ENCODE data around the gene COX14. TPM values are rescaled to one million over a fixed set of nuclear protein-coding genes. Genes with fewer than 3 reads are reported as not detected.

COX14 gene
- 10 to 100 TPM in 10 of 12 donors, not detected in 2; 20.9 to 46.7 (median 38.2) TPM for polyA plus RNA-seq (ENCODE audit: insufficient read length in 12 of 12)
- long read RNA-seq, donor 1, transcript COX14-203 (2 exons, 739 nt) = major isoform, 74 of 86 reads
- long read RNA-seq, donor 1, partial matches to known transcripts = 11 of 86 reads
- long read RNA-seq, donor 1, other reads (novel, unspliced or antisense) = 0 of 86 reads
- long read RNA-seq, donor 2, transcript COX14-203 (2 exons, 739 nt) = major isoform, 52 of 64 reads
- long read RNA-seq, donor 2, partial matches to known transcripts = 12 of 64 reads
- long read RNA-seq, donor 2, other reads (novel, unspliced or antisense) = 0 of 64 reads
- long read RNA-seq, donor 3, transcript COX14-203 (2 exons, 739 nt) = major isoform, 29 of 37 reads
- long read RNA-seq, donor 3, partial matches to known transcripts = 7 of 37 reads
- long read RNA-seq, donor 3, other reads (novel, unspliced or antisense) = 0 of 37 reads
- long read RNA-seq, donor 4, transcript COX14-203 (2 exons, 739 nt) = major isoform, 24 of 25 reads
- long read RNA-seq, donor 4, partial matches to known transcripts = 0 of 25 reads
- long read RNA-seq, donor 4, other reads (novel, unspliced or antisense) = 0 of 25 reads
- long read RNA-seq, donor 5 = 0 reads
- long read RNA-seq, donor 6, transcript COX14-203 (2 exons, 739 nt) = major isoform, 24 of 24 reads
- long read RNA-seq, donor 6, partial matches to known transcripts = 0 of 24 reads
- long read RNA-seq, donor 6, other reads (novel, unspliced or antisense) = 0 of 24 reads
- long read RNA-seq, donor 7, transcript COX14-203 (2 exons, 739 nt) = major isoform, 23 of 24 reads
- long read RNA-seq, donor 7, partial matches to known transcripts = 0 of 24 reads
- long read RNA-seq, donor 7, other reads (novel, unspliced or antisense) = 0 of 24 reads
- long read RNA-seq, donor 8, transcript COX14-203 (2 exons, 739 nt) = major isoform, 66 of 76 reads
- long read RNA-seq, donor 8, partial matches to known transcripts = 9 of 76 reads
- long read RNA-seq, donor 8, other reads (novel, unspliced or antisense) = 0 of 76 reads
- long read RNA-seq, donor 9, transcript COX14-203 (2 exons, 739 nt) = major isoform, 46 of 47 reads
- long read RNA-seq, donor 9, partial matches to known transcripts = 0 of 47 reads
- long read RNA-seq, donor 9, other reads (novel, unspliced or antisense) = 0 of 47 reads
- long read RNA-seq, donor 10, transcript COX14-203 (2 exons, 739 nt) = major isoform, 64 of 75 reads
- long read RNA-seq, donor 10, partial matches to known transcripts = 9 of 75 reads
- long read RNA-seq, donor 10, other reads (novel, unspliced or antisense) = 0 of 75 reads
- long read RNA-seq, donor 11, transcript COX14-203 (2 exons, 739 nt) = major isoform, 36 of 41 reads
- long read RNA-seq, donor 11, partial matches to known transcripts = 0 of 41 reads
- long read RNA-seq, donor 11, other reads (novel, unspliced or antisense) = 0 of 41 reads

DNA sequence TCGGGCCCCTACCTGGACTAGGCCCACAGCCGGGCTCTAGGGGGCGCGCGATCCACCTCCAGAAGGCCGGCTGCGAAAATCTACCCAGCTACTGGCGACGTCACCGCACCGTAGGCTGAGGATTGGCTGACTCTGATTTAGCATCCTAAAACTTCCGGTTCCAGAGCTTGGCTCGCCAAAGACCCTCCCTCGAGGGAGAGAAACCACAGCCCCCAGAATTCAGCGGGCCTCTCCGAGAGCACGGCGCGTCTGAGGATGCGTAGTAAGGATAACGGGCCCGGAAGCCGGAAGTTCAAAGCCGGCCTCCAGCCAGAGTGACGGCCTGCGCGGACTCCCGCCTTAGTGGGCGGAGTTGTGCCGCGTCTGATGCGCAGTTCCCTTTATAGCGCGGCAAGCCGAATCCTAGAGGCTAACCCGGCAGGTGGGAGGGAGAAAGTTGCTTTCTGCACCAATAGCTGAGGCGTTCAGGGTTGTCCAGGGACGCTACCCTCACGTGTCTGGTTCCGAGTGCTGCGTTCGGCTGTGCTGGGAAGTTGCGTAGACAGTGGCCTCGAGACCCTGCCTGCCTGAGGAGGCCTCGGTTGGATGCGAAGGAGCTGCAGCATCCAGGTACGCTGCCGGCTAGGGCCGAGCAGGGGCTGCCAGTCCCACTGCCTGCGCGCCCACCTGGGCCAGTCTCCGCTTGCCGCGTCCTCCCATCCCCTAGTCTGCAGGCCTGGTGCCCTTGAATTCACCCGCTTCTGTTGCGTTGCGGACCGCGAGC, at the start of gene COX14:
COX14 (plus strand) TSS at position 544 of the 763 bp plus-strand sequence. CDS start 7,808 bp downstream, outside the sequence.
- peak; percentile 100 for DNase-seq

DNA sequence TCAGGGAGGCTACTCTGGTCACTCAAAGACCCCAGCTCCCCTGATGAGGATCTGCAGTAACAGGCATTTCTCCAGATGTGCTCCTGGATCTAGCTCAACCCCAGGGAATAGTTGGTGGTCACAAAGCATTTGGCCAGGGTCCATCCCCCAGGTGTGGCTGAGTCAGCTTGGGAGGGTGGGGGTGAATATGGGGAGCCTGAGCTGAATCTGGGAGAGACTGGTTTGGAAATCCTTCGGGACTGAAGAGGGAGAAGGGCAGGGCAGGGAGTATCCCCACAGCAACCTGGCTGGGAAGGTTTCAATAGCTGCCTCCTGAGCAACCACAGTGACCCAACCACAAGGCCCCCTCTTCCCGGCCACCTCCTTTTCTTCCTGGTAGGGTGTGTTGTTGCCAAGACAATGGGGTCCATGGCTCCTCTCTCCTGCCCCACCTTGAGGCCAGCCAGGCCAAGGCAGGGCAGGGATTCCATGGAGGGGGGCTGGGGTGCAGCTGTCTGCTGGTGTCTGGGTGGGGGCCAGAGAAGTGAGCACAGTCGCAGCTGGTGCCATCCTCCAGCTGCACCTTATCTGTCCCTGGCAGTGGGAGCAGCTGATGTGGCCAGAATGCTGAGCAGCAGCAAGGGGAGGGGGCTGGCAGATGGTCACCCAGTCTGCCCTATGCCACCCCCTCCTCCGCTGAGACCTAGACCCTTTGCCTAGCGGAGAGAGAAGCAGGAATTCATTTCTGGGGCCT, 49.1 kb upstream of the COX14 start:
- DNase-seq = no peak

DNA sequence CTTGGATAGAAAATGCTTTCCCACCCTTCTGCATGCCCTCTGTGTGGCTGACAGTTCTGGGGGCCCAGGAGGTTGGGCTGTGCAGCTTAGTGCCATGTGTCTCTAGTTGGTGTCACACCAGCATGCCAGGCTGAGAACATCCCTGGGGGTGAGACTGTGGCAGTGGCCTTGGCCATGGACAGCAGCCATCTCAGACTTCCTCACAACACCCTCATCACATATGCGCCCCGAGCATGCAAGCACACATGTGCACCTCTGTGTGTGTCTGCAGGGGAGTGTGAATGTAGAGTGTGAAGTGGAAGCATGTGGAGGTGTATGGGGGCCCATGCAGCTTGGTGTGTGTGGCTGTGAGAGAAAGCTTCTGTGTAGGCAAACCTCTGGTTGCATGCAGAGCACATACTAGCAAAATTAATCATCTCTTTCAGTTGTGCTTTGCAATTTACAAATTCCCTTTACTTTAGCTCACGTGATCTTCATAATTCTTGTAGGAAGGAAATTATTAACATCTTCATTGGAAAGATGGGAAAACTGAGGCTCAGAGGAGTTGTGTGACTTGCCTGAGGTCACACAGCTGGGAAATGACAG, 46.2 kb upstream of the COX14 start:
- no peak for DNase-seq

DNA sequence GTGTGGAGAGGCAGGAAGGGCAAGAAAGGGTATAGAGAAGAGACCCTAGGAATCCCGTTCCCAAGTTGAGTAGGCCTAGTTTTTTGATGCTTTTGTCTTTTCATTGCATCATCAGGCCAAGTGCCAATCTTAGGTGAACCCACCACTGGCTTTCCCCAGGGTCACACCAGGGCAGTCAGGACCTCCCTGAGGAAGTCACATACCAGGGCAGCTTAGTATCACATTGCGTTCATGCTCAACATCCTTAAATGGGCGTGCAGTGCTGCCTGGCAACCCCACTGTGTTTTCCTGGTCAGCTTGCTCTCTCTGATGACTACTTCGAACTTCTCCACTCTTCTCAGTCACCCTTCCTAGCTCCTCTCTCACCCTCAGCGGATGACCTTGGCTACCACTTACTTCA, 45.6 kb upstream of the COX14 start:
- no peak for DNase-seq

DNA sequence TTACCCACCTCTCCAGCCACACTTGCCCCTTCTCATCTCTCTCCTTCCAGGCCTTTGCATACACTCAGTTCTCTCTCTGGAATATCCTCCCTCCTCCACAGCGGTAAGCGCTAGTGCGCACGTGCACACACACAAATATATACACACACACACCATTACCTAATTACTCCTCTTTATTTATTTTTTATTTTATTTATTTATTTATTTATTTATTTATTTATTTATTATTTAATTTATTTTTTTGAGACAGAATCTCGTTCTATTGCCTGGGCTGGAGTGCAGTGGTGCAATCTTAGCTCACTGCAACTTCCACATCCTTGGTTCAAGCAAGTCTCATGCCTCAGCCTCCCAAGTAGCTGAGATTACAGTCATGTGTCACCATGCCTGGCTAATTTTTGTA, 43.0 kb upstream of the COX14 start:
- DNase-seq = no peak

DNA sequence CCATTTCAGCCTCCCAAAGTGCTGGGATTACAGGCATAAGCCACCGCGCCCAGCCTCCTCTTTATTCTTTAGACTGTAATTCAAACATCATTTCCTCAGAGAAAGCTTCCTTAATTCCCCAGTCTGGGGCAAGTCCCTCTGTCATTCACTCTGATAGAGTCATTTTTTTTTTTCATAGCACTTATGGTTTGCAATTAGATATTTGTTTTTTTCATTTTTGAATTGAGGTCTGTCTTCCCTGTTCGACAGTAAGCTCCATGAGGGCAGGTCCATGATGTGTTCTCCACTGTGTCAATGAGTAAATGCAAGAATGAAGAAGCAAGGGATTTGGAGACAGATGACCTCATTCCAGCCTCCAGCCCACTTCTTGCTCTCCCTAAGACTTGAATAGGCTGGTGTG, 42.5 kb upstream of the COX14 start:
- DNase-seq = no peak

DNA sequence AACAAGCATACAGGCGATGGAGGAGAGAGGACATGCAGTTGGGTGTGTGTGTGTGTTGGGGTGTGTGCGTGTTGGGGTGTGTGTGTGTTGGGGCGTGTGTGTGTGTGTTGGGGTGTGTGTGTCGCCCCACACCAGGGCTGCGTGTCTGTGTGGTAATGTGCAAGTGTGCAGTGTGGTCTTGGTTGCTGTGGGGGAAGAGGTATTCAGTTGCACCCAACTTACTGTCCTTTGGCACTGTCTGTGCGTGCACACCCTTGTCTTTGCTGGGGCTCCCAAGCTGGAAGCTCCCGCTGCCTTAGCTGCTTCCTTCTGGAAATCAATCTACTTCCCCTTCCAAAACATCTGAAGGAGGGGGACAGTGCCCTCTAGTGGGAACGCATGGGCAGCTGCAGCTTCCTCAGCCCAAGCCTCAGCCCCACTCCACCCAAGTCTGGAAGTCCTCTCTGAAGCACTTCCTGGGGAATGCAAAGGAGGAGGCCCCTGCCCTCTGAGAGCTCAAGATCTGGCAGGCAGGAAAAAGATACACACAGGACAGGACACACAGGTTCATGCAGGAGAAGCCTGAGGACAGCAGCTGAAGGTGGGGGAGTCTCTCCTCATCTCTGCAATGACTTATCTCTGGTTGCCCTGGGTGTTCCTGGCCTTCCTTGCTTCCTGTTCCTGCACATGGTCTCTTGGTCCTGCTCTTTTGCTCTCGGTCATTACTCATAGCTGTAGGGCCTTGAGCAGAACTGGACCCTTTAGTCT, 41.5 kb upstream of the COX14 start:
- DNase-seq = peak; percentile 92

DNA sequence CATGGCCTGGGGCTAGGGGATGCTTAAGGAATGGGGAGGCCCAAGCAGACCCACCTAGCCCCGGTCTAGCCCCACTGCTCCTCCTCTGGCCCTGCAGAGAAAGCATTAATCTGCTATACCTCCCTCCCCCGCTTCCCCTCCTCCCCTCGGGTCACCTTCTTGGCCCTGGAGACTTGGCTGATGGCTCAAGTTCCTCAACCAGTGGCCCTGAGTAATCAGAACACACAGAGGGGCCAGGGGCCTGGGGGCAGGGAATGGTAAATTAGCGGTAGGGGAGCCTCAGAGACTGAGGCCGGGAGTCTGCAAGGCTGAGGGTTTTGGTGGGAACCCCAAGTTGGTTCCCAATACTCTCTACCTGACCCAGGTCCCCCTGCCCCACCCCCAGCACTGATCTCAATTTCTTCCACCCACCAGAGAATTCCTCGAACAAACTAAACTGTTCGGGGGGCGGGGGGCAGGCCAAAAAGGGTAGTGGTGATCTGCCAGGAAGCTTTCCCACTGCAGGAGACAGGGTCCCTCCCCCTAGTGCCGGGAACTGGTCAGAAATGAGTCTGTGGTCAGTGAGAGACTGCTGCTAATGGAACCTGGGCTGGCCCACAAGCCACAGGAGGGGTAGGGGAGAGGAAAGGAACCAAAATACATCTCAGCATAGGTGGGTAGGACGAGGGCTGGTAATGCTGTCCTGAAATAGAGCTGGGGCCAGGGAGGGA, 39.7 kb upstream of the COX14 start:
- DNase-seq = no peak

DNA sequence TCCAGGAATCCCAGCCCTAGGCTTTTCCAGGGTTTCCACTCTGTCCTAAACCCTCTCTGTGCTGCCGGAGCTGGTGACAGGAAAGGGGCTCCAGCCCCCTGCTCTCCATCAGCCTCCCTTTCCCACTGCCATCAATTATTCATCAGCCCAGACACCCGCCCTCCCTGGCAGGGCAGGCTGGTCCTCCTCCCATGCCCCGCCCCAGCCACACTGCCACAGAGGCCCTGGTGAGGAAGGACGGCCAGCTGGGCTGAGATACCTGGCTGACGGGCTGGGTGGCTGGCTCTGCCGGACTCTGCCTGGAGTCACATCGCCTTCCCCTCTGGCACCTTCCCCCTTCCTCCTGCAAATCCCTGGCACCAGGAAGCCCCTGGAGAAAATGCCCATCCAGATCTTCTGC, 38.8 kb upstream of the COX14 start:
- DNase-seq = no peak

DNA sequence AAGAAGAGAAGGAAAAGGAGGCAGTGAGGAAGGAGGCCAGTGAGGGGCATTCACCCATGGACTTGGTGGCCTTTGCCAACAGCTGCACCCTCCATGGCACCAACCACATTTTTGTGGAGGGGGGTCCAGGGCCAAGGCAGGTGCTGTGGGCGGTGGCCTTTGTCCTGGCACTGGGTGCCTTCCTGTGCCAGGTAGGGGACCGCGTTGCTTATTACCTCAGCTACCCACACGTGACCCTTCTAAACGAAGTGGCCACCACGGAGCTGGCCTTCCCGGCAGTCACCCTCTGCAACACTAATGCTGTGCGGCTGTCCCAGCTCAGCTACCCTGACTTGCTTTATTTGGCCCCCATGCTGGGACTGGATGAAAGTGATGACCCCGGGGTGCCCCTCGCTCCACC, 38.3 kb upstream of the COX14 start:
- DNase-seq = no peak

DNA sequence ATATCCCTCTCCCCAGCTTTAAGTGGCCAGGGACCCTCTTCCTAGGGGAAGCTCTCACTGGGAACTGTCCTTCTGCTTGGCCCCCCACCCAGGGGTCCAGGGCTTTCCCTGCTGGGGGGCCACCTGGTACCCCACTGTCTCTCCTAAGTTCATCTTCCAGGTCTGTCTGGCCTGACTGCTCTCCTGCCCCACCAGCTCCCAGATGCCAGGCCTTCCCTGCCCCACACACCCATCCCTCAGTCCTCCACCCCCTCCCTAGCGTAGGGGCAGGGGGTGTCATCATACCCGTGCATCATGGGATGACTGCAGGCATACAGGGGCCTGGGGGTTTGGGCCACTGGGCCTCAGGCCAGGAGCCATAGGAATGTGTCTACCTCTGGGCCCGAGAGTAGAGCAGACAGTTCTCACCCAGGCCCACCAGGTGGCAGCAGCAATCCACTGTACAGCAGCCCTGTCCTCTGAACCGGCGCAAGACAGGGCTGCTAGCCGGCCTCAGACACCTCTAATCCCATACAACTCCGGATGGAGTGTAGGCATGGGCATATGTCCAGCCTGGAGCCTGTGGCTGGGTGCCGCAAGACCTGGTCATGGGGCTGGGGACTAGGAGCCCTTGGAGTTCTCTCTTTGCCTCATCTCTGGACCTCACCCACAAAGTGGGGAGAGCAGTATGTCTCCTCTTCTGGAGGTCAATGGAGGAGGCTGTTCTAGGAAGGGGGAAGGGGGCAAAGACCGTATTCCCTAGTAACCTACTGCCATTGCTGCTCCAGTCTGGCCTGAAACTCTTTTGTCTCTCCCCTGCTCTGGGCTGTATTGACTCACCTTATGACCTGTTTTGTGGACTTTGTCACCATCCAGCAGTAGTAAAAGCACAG, 36.9 kb upstream of the COX14 start:
- peak; percentile 82 for DNase-seq

DNA sequence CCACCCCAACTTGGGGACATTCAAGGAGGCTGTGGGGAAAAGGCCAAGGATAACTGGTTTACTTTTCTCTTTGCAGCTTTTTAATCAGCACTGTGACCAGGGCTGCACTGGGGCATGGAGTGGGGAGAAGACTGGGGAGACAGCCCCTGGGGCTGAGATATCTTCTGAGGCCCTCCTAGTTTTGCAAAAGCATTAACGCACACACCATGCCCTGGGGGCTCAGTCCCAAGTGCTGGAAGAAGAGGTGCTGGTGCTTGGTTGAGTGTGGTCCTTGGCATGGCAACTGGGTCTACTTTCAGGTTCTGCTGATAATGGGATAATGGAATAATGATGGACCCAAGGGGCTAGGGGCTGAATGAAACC, 36.2 kb upstream of the COX14 start:
- no peak for DNase-seq

DNA sequence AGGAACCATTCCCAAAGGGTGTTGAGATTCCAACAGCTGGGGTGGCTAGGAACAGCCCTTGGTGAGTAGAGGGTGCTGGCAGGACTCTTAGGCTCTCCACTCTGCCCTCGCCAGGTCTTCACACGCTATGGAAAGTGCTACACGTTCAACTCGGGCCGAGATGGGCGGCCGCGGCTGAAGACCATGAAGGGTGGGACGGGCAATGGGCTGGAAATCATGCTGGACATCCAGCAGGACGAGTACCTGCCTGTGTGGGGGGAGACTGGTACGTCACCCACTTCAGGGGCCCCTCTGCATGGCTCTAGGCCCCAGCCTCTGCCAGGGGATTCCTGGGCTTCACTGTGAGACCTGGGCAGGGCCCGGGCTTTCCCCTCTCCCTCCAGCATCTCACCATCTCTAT, 34.9 kb upstream of the COX14 start:
- no peak for DNase-seq

DNA sequence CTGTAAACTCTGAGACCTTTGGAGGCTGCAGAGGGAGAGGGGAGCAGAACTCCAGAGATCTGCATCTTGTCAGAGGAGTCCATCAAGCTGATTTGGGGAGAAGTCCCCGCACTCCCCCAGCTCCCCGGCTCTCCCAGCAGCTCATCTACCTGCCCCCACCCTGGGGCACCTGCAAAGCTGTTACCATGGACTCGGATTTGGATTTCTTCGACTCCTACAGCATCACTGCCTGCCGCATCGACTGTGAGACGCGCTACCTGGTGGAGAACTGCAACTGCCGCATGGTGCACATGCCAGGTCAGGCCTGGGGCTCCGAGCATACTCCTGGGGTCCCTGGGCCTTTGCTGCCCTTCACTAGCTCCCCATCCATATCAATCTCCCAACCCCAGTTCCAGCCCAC, 33.8 kb upstream of the COX14 start:
- DNase-seq = no peak

DNA sequence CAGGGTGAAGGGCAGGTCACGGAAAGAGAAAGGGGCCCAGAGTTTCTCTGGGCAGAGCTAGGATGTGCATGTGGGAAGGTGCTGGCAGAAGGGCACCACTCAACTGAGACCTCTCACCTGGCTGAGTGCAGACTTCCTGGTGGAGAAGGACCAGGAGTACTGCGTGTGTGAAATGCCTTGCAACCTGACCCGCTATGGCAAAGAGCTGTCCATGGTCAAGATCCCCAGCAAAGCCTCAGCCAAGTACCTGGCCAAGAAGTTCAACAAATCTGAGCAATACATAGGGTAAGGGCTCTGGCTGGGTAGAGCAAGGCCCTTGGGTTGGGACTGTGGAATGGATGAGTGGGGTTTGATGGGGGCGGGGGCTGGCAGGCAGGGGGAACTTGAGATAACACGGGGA, 32.3 kb upstream of the COX14 start:
- no peak for DNase-seq

DNA sequence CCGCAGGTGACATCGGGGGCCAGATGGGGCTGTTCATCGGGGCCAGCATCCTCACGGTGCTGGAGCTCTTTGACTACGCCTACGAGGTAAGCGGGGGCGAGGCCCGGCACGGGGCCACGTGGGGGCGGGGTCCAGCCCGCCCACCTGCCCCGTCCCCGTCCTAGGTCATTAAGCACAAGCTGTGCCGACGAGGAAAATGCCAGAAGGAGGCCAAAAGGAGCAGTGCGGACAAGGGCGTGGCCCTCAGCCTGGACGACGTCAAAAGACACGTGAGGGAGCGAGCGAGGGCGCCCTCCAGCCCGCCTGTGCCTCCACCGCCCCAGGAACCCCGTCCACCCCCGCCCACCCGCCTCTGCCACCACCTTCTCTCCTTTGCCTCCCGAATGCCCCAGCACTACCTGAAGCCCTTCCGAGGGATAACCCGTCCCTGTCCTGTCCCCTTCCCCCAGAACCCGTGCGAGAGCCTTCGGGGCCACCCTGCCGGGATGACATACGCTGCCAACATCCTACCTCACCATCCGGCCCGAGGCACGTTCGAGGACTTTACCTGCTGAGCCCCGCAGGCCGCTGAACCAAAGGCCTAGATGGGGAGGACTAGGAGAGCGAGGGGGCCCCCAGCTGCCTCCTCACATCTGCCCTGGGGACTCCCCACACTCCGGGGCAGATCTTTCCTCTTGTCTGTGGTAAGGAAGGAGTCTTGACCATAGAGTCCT, 30.8 kb upstream of the COX14 start:
- no peak for DNase-seq

DNA sequence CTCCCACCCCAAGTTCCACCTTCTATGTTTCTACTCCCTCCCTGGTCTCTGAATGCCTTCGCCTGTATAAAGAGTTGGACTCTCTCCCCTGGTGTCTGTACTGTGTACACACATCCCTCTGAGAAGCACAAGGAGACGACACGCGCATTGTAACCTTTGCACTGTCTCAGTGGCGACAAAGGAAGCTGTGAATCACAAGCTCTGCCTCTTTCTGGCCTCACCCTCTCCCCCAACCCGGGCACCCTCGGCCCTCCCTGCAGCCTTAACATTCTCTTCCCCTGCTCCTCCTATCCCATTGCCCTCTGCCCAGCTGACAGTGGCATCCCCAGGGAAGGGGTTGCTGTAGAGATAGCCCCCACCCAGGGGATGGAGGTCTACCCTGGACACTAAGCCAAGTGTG, 29.4 kb upstream of the COX14 start:
- no peak for DNase-seq
